ENCODE results near the gene ZNF385B. TPM values are rescaled to one million over a fixed set of nuclear protein-coding genes. Genes with fewer than 3 reads are reported as not detected.

ZNF385B gene
- total RNA-seq, 1 experiment from 2014 or later, result 9.3 TPM

DNA sequence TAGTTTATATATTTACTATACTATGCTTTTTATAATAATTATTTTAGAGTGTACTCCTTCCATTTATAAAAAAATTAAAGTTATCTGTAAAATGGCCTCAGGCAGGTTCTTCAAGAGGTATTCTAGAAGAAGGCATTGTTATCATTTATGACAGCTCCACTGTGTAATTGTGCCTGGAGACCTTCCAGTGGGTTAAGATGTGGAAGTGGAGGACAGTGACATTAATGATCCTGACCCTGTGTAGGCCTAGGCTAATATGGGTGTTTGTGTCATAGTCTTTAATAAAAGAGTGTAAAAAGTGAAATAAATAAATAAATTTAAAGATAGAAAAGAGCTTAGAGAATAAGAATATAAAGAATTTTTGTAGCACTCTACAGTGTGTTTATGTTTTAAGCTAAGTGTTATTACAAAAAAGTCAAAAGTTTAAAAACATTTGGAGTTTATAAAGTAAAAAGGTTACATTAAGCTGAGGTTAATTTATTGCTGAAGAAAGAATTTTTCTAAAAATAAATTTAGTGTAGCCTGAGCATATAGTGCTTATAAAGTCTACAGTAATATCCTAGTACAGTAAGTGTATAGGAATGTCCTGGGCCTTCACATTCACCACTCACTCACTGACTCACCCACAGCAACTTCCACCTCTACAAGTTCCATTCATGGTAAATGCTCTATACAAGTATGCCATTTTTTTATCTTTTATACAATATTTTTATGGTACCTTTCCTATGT is 406.8 kb downstream of the ZNF385B start:
- no peaks in the 10 kb centered on the region for H4K20me1 ChIP-seq (ENCODE audit: insufficient read depth)
- no peak overlapping the region for H3K9ac ChIP-seq (ENCODE audit: low read length)
- peak; percentile 82 for ATAC-seq
- H3K27ac ChIP-seq (ENCODE audit: low read depth, low read length), result no peak overlapping the region; the same call in 1 of the 2 replicates
- 0 out of 4 replicates have a peak, but pooled peaks cover 0 to 11% of the 10 kb centered on the region in 2 experiments for H3K36me3 ChIP-seq (ENCODE audit: control insufficient read depth in 1 of 2, insufficient read depth in 2 of 2, low read length in 2 of 2)
- peaks cover 0 to 8% of the 10 kb centered on the region in 2 experiments; a peak in 1 of 4 replicates for H3K9me3 ChIP-seq (ENCODE audit: control insufficient read depth in 1 of 2, insufficient read depth in 1 of 2, low read depth in 1 of 2, low read length in 2 of 2)
- POLR2A ChIA-PET, result interaction anchor here (1.0 kb wide), 1 partner anchor 127 kb away, joined by 3 read pairs; no protein-coding TSS in a partner anchor
- CTCF ChIA-PET, result interaction anchor here (0.7 to 1.1 kb wide), 3 partner anchors 12 to 44 kb away, joined by 3 to 4 read pairs (median 3); no protein-coding TSS in a partner anchor
- no TSS peak for BruUV-seq (replicated peaks)
- TF ChIP-seq JUND (IDR thresholded peaks at IDR 0.05) (peak; percentile 66), SP1 (IDR thresholded peaks at IDR 0.05; ENCODE audit: low read depth) (peak; percentile 39; the same call in 1 of the 2 replicates), SRF (IDR thresholded peaks at IDR 0.05; ENCODE audit: low read depth) (0 out of 2 replicates have a peak, but pooled peaks have one; percentile 32), CEBPB (IDR thresholded peaks at IDR 0.05; ENCODE audit: low read depth) (no peak), ELF1 (IDR thresholded peaks at IDR 0.05; ENCODE audit: borderline replicate concordance, low read depth) (no peak), REST (IDR thresholded peaks at IDR 0.05; ENCODE audit: low read depth) (no peak), FOSL1 (IDR thresholded peaks at IDR 0.05; ENCODE audit: low read depth) (peak; percentile 77), EGR1 (IDR thresholded peaks at IDR 0.05; ENCODE audit: low read depth) (no peak), CBX3 (IDR thresholded peaks at IDR 0.05; ENCODE audit: low read depth) (peak; percentile 35)
- H3K79me2 ChIP-seq (ENCODE audit: insufficient read depth, low read length), result no peaks in the 10 kb centered on the region
- RAD21 ChIA-PET (ENCODE audit: low non-redundant PET in 1 of 2, low total read pairs in 2 of 2, uncharacterized antibody in 2 of 2, unreplicated experiment in 2 of 2), result no interaction called here
- no peaks in the 10 kb centered on the region for H3K9me2 ChIP-seq (ENCODE audit: insufficient read depth)
- peaks cover 0 to 23% of the 10 kb centered on the region in 2 experiments; a peak in 2 of 4 replicates for H3K4me1 ChIP-seq (ENCODE audit: control insufficient read depth in 1 of 2, insufficient read depth in 2 of 2, low read length in 2 of 2)
- no peaks in the 10 kb centered on the region for H3K27me3 ChIP-seq (ENCODE audit: insufficient read depth, low read length)
- intact Hi-C loops (cut with micrococcal nuclease), result no loop called here
- H3K4me2 ChIP-seq (ENCODE audit: low read length), result peak overlapping the region; percentile 24
- no peak for DNase-seq (ENCODE audit: low read depth, low spot score)
- no peak overlapping the region for H2AFZ ChIP-seq (ENCODE audit: low read depth, low read length, poor library complexity, severe bottlenecking)
- no peak overlapping the region for H3K4me3 ChIP-seq (replicated peaks in 1 of 2; ENCODE audit: low read depth in 1 of 2, low read length in 2 of 2)

Measured in HCT116 (cell line).